Activated CD8-positive, alpha-beta memory T cell treated with anti-CD3 and anti-CD28 coated beads for 4 hours (primary cell): ENCODE results near the gene FCRL2.

ENCODE experiments used
- DNase-seq, 2 donors: peaks; one replicate each; pipeline ENCODE4 v3.0.0-alpha.2; 2020; ENCODE audit warnings: low read depth in 2 of 2

FCRL2 gene

GRCh38 chr1:157776971-157777391 lies at the start of gene FCRL2:
TSS of gene FCRL2 (minus strand) at chr1:157777132. CDS start at chr1:157777073, 59 bp downstream.
- DNase-seq = no peak

GRCh38 chr1:157820299-157820698 lies 43.4 kb upstream of the FCRL2 start:
- no peak for DNase-seq

DNA sequence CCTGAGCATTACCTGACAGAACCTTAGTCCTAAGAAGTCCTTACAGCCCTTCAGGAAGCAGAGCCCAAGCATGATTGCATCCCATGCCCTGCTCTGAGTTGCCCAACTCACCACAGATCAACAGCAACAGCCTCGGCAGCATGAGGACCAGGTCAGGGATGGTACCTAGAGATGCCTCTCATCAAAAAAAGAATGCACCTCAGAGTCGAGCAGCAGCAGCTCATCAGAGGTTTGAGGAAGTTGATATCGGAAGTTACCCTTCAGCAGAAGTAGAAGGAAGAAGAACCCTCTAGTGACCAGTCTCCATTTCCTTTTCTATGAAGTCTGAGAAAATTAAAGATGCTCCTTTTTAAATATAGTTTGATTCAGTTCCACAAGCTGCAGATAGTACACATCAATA lies 43.0 kb upstream of the FCRL2 start, which contains the start of gene FCRL1:
FCRL1 (minus strand) TSS at position 225 of the 400 bp plus-strand sequence; CDS start at position 142, 83 bp downstream.
- no peak for DNase-seq

GRCh38 chr1:157819215-157819614 lies 42.3 kb upstream of the FCRL2 start:
- no peak for DNase-seq

DNA sequence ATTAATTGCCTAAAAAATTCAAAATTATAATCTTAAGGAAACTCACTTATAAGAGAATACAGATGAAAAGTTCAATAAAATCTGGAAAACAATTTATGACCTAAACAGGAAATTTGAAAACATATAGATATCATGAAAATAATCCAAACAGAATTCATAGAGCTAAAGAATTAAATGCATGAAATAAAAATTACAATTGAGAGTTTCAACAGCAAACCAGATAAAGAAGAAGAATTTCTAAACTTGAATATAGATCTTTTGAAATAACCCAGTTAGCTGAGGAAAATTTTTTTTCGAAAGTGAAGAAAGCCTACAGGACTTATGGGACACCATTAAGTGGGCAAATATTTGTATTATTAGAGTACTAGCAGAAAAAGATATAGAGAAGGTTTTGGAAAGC lies 36.3 kb upstream of the FCRL2 start:
- no peak for DNase-seq

DNA sequence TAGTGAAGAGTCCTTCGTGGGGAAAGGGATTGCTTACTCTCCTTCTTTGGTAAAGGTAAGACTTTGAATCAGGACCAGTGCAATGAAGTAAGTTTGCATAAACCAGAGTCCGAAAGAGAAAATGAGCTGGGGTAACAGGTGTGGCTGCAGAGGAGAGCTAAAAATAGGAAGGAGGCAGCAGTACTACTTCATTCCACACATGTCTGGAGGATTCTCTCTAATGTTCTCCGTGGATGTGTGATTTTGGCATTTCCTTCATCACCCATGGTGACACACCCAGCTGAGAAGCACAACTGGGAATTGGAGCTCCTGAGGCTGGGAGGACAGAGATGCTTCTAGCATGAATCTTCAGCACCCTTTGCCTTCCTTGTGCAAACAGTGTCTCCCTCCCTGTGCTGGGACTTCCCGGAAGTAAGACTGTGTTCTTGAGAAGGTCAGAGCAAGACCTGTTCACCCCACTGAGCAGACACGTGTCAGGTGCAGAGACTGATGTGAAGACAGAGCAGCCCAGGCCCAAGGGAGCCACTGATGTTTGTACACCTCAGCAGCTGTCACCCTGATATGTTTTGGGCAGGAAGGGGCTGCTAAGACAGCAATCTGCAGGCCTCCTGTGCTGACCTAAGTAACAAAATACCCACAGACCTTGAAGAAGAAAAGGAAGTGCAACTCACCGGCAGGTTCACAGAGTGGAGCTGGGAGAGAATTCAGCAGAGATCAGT lies 29.7 kb upstream of the FCRL2 start:
- no peak for DNase-seq

- DNase-seq = no peak
These were observed 26.9 kb upstream of the FCRL2 start for GRCh38 chr1:157803851-157804250.

GRCh38 chr1:157799996-157800395 lies 23.1 kb upstream of the FCRL2 start:
- no peak for DNase-seq

DNA sequence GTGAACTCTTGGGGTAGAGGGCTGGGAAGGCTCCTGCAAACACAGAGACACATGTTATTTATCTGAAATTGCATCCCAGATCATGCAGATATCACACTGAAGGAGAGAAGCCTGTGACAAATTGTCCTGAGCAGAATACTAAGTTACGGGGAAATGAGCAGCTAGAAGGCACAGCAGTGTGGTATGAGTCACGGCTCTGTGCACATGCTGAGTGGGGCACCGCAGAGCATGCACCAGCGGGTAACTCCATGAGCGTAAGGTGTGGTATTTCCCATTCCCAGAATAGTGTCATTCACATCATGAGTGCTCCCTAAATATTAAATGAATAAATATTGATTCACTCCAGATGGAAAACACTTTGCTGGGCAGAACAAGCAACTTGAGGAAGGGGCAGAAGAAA lies 21.3 kb upstream of the FCRL2 start:
- DNase-seq = no peak

DNA sequence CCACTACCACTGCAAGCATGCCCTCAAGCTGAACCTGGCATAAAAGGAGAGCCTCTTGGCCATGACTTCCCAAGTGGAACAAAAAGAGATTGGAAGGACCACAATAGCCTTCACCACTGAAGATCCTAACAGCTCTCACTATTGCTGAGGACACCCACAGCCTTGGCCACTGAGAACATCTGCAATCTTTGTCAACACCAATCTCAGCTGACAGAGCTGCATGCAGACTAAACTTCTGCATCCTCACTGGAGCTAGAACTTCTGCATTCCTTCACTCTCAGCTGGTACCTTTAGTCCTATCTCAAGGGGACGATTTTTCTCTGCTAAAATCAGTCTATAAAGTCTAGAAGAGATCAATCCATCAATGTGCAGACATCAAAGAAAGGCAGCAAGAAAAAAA lies 8.3 kb upstream of the FCRL2 start:
- DNase-seq = no peak

DNA sequence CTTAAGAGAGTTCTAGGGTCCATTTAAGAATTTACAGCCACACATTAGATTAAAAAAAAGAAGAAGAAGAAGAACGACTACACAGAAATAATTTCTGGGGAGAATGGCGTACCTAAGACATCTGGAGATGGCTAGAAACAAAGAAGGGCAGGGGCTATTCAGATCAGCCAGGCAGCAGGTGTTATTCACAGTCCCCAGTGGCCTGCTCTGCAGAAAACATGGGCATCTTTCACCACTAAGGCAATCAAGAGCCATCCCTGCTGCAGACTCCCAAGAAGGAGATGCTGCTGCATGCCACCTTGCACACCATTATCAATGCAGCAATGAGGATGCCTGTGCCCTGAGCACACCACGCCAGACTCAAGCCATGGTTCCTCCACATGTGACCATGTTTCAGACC lies 7.9 kb upstream of the FCRL2 start:
- DNase-seq = no peak

DNA sequence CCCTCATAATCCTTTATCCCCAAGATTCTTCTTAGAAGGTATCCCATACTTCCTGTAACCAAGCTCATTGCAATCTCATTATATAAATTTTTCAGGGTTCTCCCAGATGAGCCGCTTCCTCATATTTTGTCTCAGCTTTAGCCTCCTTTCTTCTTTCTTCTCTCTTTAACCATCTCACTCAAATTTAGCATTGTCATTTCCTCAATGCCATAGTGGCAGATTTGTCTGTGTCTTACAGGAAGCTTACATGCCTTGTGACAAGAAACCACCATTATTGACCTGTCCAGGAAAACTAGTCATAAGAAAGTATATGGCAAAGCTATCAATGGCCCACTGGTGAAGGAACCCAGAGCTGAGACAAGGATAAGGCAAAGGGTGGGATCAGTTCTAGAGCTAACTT lies 6.0 kb upstream of the FCRL2 start:
- no peak for DNase-seq

- DNase-seq = no peak
These were observed 4.1 kb upstream of the FCRL2 start for GRCh38 chr1:157781048-157781447.

DNA sequence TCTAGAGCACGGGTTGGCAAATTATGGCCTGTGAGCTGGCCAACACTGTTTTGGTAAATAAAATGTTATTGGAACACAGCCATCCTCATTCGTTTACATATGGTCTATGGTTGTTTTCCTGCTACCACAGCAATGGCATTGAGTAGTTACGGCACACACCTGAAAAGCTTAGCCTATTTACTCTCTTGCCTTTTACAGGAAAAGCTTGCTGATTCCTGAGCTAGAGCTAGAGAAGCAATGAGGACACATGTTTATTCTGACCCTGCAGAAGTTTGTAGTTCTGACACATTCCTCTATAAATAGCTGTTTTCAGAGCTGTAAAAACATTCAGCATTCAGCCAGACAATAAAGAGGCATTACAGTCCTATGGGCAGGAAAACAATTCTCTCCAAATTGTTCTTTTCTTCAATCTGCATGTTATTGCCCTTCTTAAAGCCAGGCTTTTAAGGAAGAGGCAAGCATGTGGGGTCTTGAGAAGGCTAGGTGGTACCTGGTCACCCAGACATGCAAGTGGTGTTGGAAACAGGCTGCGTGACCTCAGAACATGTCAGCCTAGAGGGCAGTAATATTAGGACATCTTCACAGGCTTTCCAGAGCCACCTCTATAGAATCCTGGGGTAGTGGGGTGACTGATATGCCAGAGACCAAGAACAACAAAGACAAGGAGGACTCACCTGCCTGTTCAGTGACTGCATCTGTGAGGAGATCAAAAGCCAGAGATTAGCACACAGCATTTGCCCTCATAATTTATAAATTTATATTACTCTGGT lies 1.6 kb downstream of the FCRL2 start:
- no peak for DNase-seq

GRCh38 chr1:157774412-157774811 lies 2.5 kb downstream of the FCRL2 start:
- no peak for DNase-seq

DNA sequence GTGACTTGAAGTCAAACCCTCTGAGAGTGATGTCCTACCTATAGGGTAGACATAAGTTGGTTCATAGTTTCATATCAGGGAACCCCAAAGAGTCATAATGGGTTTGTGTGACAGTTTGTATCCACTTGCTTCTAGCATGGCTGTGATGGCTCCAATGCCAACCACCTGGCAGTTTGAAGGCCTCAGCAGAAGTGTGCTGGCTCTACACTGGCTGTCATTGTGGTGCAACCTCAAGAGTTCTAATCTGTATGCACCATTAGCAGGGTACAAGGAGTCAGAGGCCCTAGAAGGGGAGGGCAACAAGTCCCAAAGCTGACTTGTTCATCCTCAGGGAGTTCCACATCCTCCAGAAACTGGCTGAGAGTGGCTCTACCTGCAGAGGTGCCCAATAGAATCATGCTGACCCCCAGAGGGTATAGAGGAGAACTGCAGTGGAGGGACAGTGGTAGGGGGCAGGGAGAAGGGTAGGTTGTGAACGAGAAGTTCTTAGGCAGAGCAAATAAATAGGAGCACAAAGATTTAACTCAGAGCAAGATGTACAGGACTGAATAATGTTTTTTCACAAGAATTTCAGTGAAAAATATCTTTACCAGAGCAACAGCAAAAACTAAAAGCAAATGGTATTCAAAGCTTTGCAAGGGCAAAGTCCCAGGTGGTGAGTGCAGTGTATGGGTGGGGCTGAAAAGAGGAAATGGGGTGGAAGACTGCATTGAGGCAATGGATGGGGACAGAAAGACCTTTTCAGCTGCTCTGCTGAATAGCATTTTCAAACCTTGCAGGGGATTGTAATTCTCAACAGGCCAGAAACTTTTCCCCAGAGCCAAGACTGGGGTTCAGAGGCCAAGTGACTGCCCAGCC lies 3.2 kb downstream of the FCRL2 start:
- DNase-seq = no peak

DNA sequence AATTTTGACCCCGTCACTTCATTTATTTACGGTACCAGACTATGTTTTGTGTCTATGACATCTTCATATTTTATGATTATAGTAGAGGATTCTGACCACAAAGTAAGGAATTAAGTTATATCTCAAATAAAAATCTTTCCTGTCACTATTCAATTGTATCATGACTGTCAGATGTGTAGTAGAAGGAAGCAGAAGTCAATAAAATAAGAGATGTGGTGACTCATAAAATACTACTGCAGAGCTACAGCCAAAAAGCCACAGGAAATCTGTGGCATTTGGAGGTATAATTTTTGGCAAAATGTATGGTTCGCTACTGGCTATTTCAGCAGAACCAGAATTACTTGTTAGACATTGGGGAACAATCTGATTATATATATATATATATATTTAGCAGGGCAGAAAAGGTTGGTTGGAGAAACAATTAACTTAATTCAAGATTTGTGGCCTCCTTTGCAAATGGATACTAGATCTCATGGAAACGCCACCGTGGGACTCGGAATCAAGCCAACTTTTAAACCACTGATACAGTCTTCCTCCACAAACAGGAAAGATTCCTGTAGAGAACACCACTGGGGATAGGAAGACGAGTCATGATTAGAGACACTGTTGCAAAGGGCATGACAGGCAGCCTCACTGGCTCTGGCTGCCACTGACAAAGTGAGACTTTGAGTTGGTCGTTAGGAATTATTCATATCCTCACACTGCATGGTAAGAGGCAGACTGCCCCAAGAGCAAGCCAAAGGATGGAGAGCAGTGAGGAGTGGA lies 5.1 kb downstream of the FCRL2 start:
- DNase-seq = no peak

GRCh38 chr1:157770442-157771043 lies 6.4 kb downstream of the FCRL2 start:
- no peak for DNase-seq

GRCh38 chr1:157766792-157767191 lies 10.1 kb downstream of the FCRL2 start:
- DNase-seq = no peak

GRCh38 chr1:157758018-157758417 lies 18.9 kb downstream of the FCRL2 start:
- no peak for DNase-seq

DNA sequence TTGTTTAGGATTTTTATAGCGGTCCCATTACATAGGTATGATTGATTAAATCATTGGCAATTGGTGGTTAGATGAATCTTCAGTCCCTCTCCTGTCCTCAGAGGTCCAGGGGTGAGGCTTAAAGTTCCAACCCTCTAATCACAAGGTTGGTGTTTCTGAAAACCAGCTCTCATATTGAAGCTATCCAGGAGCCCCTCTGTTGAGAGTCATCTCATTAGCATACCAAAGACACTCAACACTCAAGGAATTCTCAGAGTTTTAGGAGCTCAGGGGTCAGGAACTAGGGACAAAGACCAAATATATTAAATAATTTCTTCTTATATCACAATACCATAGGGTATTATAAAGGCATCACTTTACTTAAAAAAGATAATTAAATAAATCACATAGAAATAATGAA lies 23.3 kb downstream of the FCRL2 start:
- no peak for DNase-seq
